A673 (cell line): ENCODE results near the gene GNG4.

Source experiments
- EZH2 ChIP-seq: fragments of 200-600 bp; sonication (generic); IDR thresholded peaks from 2 replicates; pipeline ENCODE4 v1.6.1; 2017; ENCODE audit warnings: borderline replicate concordance, low read depth, mild to moderate bottlenecking, mixed read lengths, antibody characterized with exemption, low read length; ENCODE audit not compliant: poor library complexity, severe bottlenecking
- TF ChIP-seq, protein P1 (sequence below): fragments of 300-800, 200-600 bp; sonication (generic); conservative IDR thresholded peaks from 2 replicates; pipeline ENCODE4 v1.5.1; 2017; ENCODE audit warnings: low read depth, mild to moderate bottlenecking, antibody characterized with exemption, low read length, moderate library complexity, mixed read lengths

DNA sequence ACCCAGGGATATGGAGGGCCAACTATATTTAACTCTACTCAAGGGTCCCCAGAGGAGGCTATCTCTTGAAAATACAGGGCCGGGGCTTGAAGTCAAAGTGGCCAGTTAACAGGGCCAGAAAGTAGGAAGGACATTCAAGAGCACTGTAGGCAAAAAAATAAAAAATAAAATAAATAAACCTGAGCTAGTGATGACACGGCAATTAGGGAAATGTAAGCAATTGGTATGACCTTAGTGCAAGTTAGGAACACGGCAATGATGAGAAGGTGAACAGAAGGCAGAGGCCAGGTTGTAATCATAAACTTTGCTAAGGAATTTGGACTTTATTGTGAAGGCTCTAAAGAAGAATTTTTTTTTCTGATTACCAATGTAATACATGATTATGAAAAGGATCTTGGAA is 142.0 kb downstream of the GNG4 start:
- no peak for TF ChIP-seq EZH2
- TF ChIP-seq, protein P1, sequence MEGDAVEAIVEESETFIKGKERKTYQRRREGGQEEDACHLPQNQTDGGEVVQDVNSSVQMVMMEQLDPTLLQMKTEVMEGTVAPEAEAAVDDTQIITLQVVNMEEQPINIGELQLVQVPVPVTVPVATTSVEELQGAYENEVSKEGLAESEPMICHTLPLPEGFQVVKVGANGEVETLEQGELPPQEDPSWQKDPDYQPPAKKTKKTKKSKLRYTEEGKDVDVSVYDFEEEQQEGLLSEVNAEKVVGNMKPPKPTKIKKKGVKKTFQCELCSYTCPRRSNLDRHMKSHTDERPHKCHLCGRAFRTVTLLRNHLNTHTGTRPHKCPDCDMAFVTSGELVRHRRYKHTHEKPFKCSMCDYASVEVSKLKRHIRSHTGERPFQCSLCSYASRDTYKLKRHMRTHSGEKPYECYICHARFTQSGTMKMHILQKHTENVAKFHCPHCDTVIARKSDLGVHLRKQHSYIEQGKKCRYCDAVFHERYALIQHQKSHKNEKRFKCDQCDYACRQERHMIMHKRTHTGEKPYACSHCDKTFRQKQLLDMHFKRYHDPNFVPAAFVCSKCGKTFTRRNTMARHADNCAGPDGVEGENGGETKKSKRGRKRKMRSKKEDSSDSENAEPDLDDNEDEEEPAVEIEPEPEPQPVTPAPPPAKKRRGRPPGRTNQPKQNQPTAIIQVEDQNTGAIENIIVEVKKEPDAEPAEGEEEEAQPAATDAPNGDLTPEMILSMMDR = no peak
